HG03558 (cell line): Measurements from ENCODE around the gene MAMSTR.
"Not testable (repeated sequence)": the region's sequence is repeated elsewhere in the genome, so short reads cannot be mapped to it uniquely, and the experiment has no call there.

Experiments
- ATAC-seq: cut with Tn5 transposase; IDR thresholded peaks from one replicate; pipeline ENCODE4 v1.9.1; 2021; ENCODE audit warnings: moderate number of reproducible peaks; ENCODE audit not compliant: unreplicated experiment; ENCODE audit errors: extremely low read depth

MAMSTR gene

GRCh38 chr19:48722196-48722708 lies 2.7 kb upstream of the MAMSTR start:
- ATAC-seq, result no peak

- ATAC-seq, result peak; percentile 49
These were observed 1.2 kb upstream of the MAMSTR start for GRCh38 chr19:48720613-48721296.

- ATAC-seq, result no peak
These were observed 707 bp upstream of the MAMSTR start for GRCh38 chr19:48720251-48720612.

GRCh38 chr19:48718711-48719231 lies 754 bp downstream of the MAMSTR start:
- ATAC-seq, result no peak

GRCh38 chr19:48718106-48718505 lies 1.4 kb downstream of the MAMSTR start:
- not testable (repeated sequence) for ATAC-seq

GRCh38 chr19:48716562-48717291 lies 2.8 kb downstream of the MAMSTR start:
- ATAC-seq, result no peak

- no peak for ATAC-seq
These were observed 3.8 kb downstream of the MAMSTR start for GRCh38 chr19:48715681-48716171.

- ATAC-seq, result no peak
These were observed 4.5 kb downstream of the MAMSTR start for GRCh38 chr19:48714759-48715675.

- peak; percentile 74 for ATAC-seq
These were observed 5.4 kb downstream of the MAMSTR start for GRCh38 chr19:48713864-48714755.

- ATAC-seq, result no peak
These were observed 6.3 kb downstream of the MAMSTR start for GRCh38 chr19:48713041-48713863.

GRCh38 chr19:48711106-48711662 lies 8.3 kb downstream of the MAMSTR start:
- ATAC-seq, result no peak

GRCh38 chr19:48708471-48708870 lies 11.1 kb downstream of the MAMSTR start:
- ATAC-seq, result no peak

GRCh38 chr19:48705431-48705830 lies 14.1 kb downstream of the MAMSTR start:
- no peak for ATAC-seq

- no peak for ATAC-seq
These were observed 16.2 kb downstream of the MAMSTR start for GRCh38 chr19:48703316-48703715.

- no peak for ATAC-seq
These were observed 16.8 kb downstream of the MAMSTR start for GRCh38 chr19:48702701-48703100.

- ATAC-seq, result no peak
These were observed 21.5 kb downstream of the MAMSTR start for GRCh38 chr19:48698046-48698445.

- no peak for ATAC-seq
These were observed 23.0 kb downstream of the MAMSTR start for GRCh38 chr19:48696353-48697010.
